ENCODE results near the gene MARS1. TPM values are rescaled to one million over a fixed set of nuclear protein-coding genes. Genes with fewer than 3 reads are reported as not detected.

Gene MARS1
- total RNA-seq, 4 donors from 2014 or later: 55.2 to 173 (median 97.8) TPM

DNA sequence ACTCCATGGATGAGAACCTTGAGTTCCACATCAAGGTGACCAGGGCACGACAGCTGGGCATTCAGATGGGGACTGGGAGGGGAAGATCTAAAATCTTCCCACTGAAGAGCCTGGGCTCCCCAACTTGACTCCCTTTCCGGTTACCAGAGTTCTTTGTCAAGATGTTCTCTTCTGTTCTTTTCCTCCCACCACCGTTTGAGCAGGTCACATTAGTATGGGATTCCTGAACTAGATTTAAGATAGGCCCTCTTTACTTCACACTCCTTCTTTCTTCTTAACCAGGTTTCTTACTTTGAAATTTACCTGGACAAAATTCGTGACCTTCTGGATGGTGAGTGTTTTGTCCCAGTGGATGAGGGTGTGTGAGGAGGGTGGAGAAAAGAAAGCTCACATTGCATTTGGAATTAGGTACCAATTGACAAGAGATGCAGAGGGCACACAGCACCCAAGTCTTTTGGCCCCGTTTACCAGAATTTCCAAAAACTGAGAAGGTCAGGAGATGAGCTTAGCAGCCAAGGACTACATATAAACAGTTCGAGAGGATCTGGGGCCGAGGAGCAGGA, 76.4 kb downstream of the MARS1 start:
- Histone ChIP-seq H3K27ac (no peak overlapping the region), H3K4me1 (no peaks in the 10 kb centered on the region), H3K9me3 (no peaks in the 10 kb centered on the region), H3K36me3 (no peaks in the 10 kb centered on the region), H3K27me3 (no peaks in the 10 kb centered on the region), H3K4me3 (replicated peaks in 1 of 3) (no peak overlapping the region)
- no peak for DNase-seq
- 89 to 90% methylated on average over 7 of the region's 7 CpGs for WGBS, 2 donors
- intact Hi-C loops (cut with DNase I): no loop called here
- no peak for TF ChIP-seq POLR2A (IDR thresholded peaks at IDR 0.05)
- TF ChIP-seq, protein P1, sequence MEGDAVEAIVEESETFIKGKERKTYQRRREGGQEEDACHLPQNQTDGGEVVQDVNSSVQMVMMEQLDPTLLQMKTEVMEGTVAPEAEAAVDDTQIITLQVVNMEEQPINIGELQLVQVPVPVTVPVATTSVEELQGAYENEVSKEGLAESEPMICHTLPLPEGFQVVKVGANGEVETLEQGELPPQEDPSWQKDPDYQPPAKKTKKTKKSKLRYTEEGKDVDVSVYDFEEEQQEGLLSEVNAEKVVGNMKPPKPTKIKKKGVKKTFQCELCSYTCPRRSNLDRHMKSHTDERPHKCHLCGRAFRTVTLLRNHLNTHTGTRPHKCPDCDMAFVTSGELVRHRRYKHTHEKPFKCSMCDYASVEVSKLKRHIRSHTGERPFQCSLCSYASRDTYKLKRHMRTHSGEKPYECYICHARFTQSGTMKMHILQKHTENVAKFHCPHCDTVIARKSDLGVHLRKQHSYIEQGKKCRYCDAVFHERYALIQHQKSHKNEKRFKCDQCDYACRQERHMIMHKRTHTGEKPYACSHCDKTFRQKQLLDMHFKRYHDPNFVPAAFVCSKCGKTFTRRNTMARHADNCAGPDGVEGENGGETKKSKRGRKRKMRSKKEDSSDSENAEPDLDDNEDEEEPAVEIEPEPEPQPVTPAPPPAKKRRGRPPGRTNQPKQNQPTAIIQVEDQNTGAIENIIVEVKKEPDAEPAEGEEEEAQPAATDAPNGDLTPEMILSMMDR (IDR thresholded peaks at IDR 0.05): no peak

MicroRNAs encoded within 50 kb of the gene (microRNA counts, 767-probe panel; counts per million panel counts)
- microRNA hsa-miR-616-3p: 0 to 2,556 counts per million in 2 donors

Small RNAs within 50 kb of the gene (microRNA-seq; reads per million reads assigned to microRNA genes)
- not detected for gene MIR616
- gene MIR6758: not detected

Small RNAs within 50 kb of the gene (small RNA-seq; reads per million reads assigned to genes)
- gene MIR616: not detected

Other genes with a start within 250 kb of the MARS1 start
- gene STAC3, start 236.9 kb upstream of the MARS1 start, total RNA-seq: 1 to 10 TPM in 2 of 4 donors, under 1 TPM in 1, not detected in 1; 0.88 to 7.3 (median 3.0) TPM
- gene R3HDM2, start 57.0 kb upstream of the MARS1 start, total RNA-seq: 10 to 100 TPM; 30.7 to 40.8 (median 35.5) TPM
- gene INHBC, start 53.3 kb upstream of the MARS1 start, total RNA-seq: under 1 TPM in 3 of 4 donors, not detected in 1; 0.33 to 0.63 (median 0.54) TPM
- gene INHBE, start 32.8 kb upstream of the MARS1 start, total RNA-seq: not detected
- gene GLI1, start 28.3 kb upstream of the MARS1 start, total RNA-seq: 1 to 10 TPM in 3 of 4 donors, not detected in 1; 1.1 to 2.2 (median 1.6) TPM
- 1 to 10 TPM; 3.2 to 6.3 (median 4.6) TPM for gene ARHGAP9, start 8.2 kb upstream of the MARS1 start, total RNA-seq
- 10 to 100 TPM; 44.5 to 71.3 (median 53.8) TPM for gene DDIT3, start 32.4 kb downstream of the MARS1 start, total RNA-seq
- 10 to 100 TPM; 18.9 to 59.7 (median 51.9) TPM for gene MBD6, start 34.8 kb downstream of the MARS1 start, total RNA-seq
- 100 to 1,000 TPM; 164 to 199 (median 193) TPM for gene DCTN2, start 59.1 kb downstream of the MARS1 start, total RNA-seq
- gene KIF5A, start 62.0 kb downstream of the MARS1 start, total RNA-seq: under 1 TPM; 0.34 to 0.67 (median 0.51) TPM
- 10 to 100 TPM; 29.6 to 82.6 (median 59.2) TPM for gene PIP4K2C, start 103.1 kb downstream of the MARS1 start, total RNA-seq
- gene DTX3, start 116.8 kb downstream of the MARS1 start, total RNA-seq: 10 to 100 TPM; 29.2 to 42.0 (median 33.9) TPM
- 10 to 100 TPM in 1 of 4 donors, 1 to 10 TPM in 3; 3.3 to 25.8 (median 3.9) TPM for gene ARHGEF25, start 123.4 kb downstream of the MARS1 start, total RNA-seq
- 1 to 10 TPM in 3 of 4 donors, under 1 TPM in 1; 0.88 to 7.9 (median 2.2) TPM for gene B4GALNT1, start 145.1 kb downstream of the MARS1 start, total RNA-seq
- 100 to 1,000 TPM; 262 to 393 (median 286) TPM for gene OS9, start 206.1 kb downstream of the MARS1 start, total RNA-seq